CD4-positive, CD25-positive, alpha-beta regulatory T cell (primary cell): ENCODE results near the gene RNU2-1. TPM values are rescaled to one million over a fixed set of nuclear protein-coding genes. Genes with fewer than 3 reads are reported as not detected.
A peak's percentile ranks its signal among the peaks of the same experiment; 100 is the strongest.
"Not testable (repeated sequence)": the region's sequence is repeated elsewhere in the genome, so short reads cannot be mapped to it uniquely, and the experiment has no call there.

Experiments
- ATAC-seq, 2 donors: fragments of 150-1000 bp; cut with Tn5 transposase; one replicate each; pipeline ENCODE4 v1.10.0; 2021; ENCODE audit warnings: low read depth in 2 of 2, moderate number of reproducible peaks in 2 of 2, moderate library complexity in 1 of 2
- DNase-seq, 3 donors: peaks; one replicate each; pipeline versions ENCODE4 v3.0.0 to v3.0.0-alpha.2; 2012 to 2022; ENCODE audit warnings: mixed read lengths in 1 of 3
- H3K27ac ChIP-seq: one replicate; pipeline ENCODE4 v1.7.0; 2013; ENCODE audit warnings: mild to moderate bottlenecking, low read length; ENCODE audit not compliant: insufficient read depth, poor library complexity, severe bottlenecking
- H3K27me3 ChIP-seq: one replicate; pipeline ENCODE4 v1.7.0; 2013; ENCODE audit warnings: low read length; ENCODE audit not compliant: control insufficient read depth, insufficient read depth
- H3K36me3 ChIP-seq: one replicate; pipeline ENCODE4 v1.7.0; 2013; ENCODE audit warnings: mild to moderate bottlenecking, low read length, moderate library complexity; ENCODE audit not compliant: control insufficient read depth, insufficient read depth
- H3K4me1 ChIP-seq: 2 replicates; pipeline ENCODE4 v1.7.0; 2013; ENCODE audit warnings: mild to moderate bottlenecking, low read length; ENCODE audit not compliant: insufficient read depth, control insufficient read depth, poor library complexity, severe bottlenecking
- H3K4me3 ChIP-seq: one replicate; pipeline ENCODE4 v1.7.0; 2013; ENCODE audit warnings: low read depth, mild to moderate bottlenecking, low read length, moderate library complexity
- H3K9me3 ChIP-seq, 2 experiments: 1 replicate in 1 of 2; 2 replicates in 1 of 2; pipeline ENCODE4 v1.7.0; 2013; ENCODE audit warnings: low read length in 2 of 2, mild to moderate bottlenecking in 1 of 2, moderate library complexity in 1 of 2; ENCODE audit not compliant: control insufficient read depth in 2 of 2
- H3K27ac Mint-ChIP-seq, 3 donors: one replicate each; pipeline ENCODE4 v1.8.0; 2020 to 2022; ENCODE audit warnings: mild to moderate bottlenecking in 3 of 3, mixed read lengths in 3 of 3, moderate library complexity in 2 of 3
- H3K27me3 Mint-ChIP-seq: one replicate; pipeline ENCODE4 v1.8.0; 2022; ENCODE audit warnings: mild to moderate bottlenecking, mixed read lengths
- H3K36me3 Mint-ChIP-seq: one replicate; pipeline ENCODE4 v1.8.0; 2020; ENCODE audit warnings: mixed read lengths
- H3K4me1 Mint-ChIP-seq, 4 donors: one replicate each; pipeline ENCODE4 v1.8.0; 2020 to 2022; ENCODE audit warnings: mixed read lengths in 4 of 4, mild to moderate bottlenecking in 1 of 4
- H3K4me3 Mint-ChIP-seq, 4 donors: one replicate each; pipeline ENCODE4 v1.8.0; 2020 to 2022; ENCODE audit warnings: mild to moderate bottlenecking in 4 of 4, mixed read lengths in 4 of 4, moderate library complexity in 3 of 4
- H3K9me3 Mint-ChIP-seq, 7 donors: one replicate each; pipeline ENCODE4 v1.8.0; 2020 to 2022; ENCODE audit warnings: mixed read lengths in 7 of 7, mild to moderate bottlenecking in 3 of 7, moderate library complexity in 2 of 7
- polyA plus RNA-seq, 4 donors: library from polyadenylated mRNA; unstranded; fragments of 300-500 nt; fragmentation: Illumina TruSeq; gene quantifications; one replicate each; pipeline ENCODE4 v1.2.3, GENCODE V29; 2021
- total RNA-seq: library from RNA; stranded (reverse); gene quantifications from one replicate; pipeline ENCODE4 v1.2.3, GENCODE V29; 2022

Gene RNU2-1
- total RNA-seq (4,537 TPM), polyA plus RNA-seq (not detected)

GRCh38 chr17:43233877-43234276 lies at the start of gene RNU2-1:
TSS of gene RNU2-1 (minus strand) at chr17:43233977.
- H3K4me1 Mint-ChIP-seq, H3K27ac ChIP-seq, H3K4me1 ChIP-seq, H3K27me3 ChIP-seq, H3K9me3 Mint-ChIP-seq, DNase-seq, H3K4me3 ChIP-seq, H3K9me3 ChIP-seq, H3K36me3 Mint-ChIP-seq, H3K27me3 Mint-ChIP-seq, H3K27ac Mint-ChIP-seq, H3K36me3 ChIP-seq, ATAC-seq: not testable (repeated sequence)
- H3K4me3 Mint-ChIP-seq, result peak within 1 kb of the TSS in 1 of 4 donors; percentile 50

GRCh38 chr17:43272914-43273313 lies 39.1 kb upstream of the RNU2-1 start:
- not testable (repeated sequence) for H3K27ac Mint-ChIP-seq, H3K9me3 Mint-ChIP-seq, H3K4me1 Mint-ChIP-seq, H3K4me3 Mint-ChIP-seq, DNase-seq, H3K4me3 ChIP-seq, H3K27me3 Mint-ChIP-seq, H3K36me3 ChIP-seq, H3K27me3 ChIP-seq, ATAC-seq, H3K36me3 Mint-ChIP-seq, H3K27ac ChIP-seq, H3K4me1 ChIP-seq, H3K9me3 ChIP-seq

GRCh38 chr17:43272483-43272882 lies 38.7 kb upstream of the RNU2-1 start:
- H3K36me3 Mint-ChIP-seq, H3K27ac ChIP-seq, H3K27ac Mint-ChIP-seq, H3K4me1 Mint-ChIP-seq, H3K4me3 ChIP-seq, H3K27me3 Mint-ChIP-seq, H3K9me3 Mint-ChIP-seq, H3K36me3 ChIP-seq, H3K27me3 ChIP-seq, H3K4me1 ChIP-seq, ATAC-seq, DNase-seq, H3K9me3 ChIP-seq: not testable (repeated sequence)
- peak overlapping the region in 2 of 4 donors; percentile 61 to 65 for H3K4me3 Mint-ChIP-seq

- H3K4me3 Mint-ChIP-seq, result not testable (repeated sequence)
These were observed 37.1 kb upstream of the RNU2-1 start for GRCh38 chr17:43270552-43271504.

GRCh38 chr17:43246456-43246855 lies 12.7 kb upstream of the RNU2-1 start:
- H3K27ac Mint-ChIP-seq, ATAC-seq, H3K27me3 Mint-ChIP-seq, H3K4me3 ChIP-seq, H3K36me3 ChIP-seq, H3K4me1 ChIP-seq, H3K27ac ChIP-seq, H3K4me3 Mint-ChIP-seq, H3K4me1 Mint-ChIP-seq, H3K9me3 Mint-ChIP-seq, H3K9me3 ChIP-seq, H3K36me3 Mint-ChIP-seq, H3K27me3 ChIP-seq: not testable (repeated sequence)
- peak in 1 of 3 donors; percentile 56 for DNase-seq

More at GRCh38 chr17:43270552-43271504, 37.1 kb upstream of the RNU2-1 start:
- H3K9me3 Mint-ChIP-seq, H3K36me3 Mint-ChIP-seq, H3K9me3 ChIP-seq, H3K4me1 ChIP-seq, H3K27ac ChIP-seq, H3K4me3 ChIP-seq, H3K36me3 ChIP-seq, H3K27ac Mint-ChIP-seq, DNase-seq, H3K4me1 Mint-ChIP-seq, H3K27me3 Mint-ChIP-seq, ATAC-seq, H3K27me3 ChIP-seq: not testable (repeated sequence)

- not testable (repeated sequence) for H3K9me3 Mint-ChIP-seq, H3K27me3 ChIP-seq, H3K27me3 Mint-ChIP-seq, H3K36me3 Mint-ChIP-seq, H3K36me3 ChIP-seq, ATAC-seq, H3K4me1 ChIP-seq, H3K27ac Mint-ChIP-seq, H3K4me1 Mint-ChIP-seq, H3K27ac ChIP-seq, H3K4me3 Mint-ChIP-seq, H3K9me3 ChIP-seq, H3K4me3 ChIP-seq, DNase-seq
These were observed 7.0 kb upstream of the RNU2-1 start for GRCh38 chr17:43240596-43241352.

GRCh38 chr17:43239597-43239996 lies 5.8 kb upstream of the RNU2-1 start:
- not testable (repeated sequence) for H3K4me3 Mint-ChIP-seq, H3K4me3 ChIP-seq, H3K36me3 ChIP-seq, H3K27ac ChIP-seq, H3K9me3 ChIP-seq, H3K4me1 ChIP-seq, DNase-seq, H3K27me3 ChIP-seq, H3K27me3 Mint-ChIP-seq, H3K27ac Mint-ChIP-seq, H3K4me1 Mint-ChIP-seq, H3K36me3 Mint-ChIP-seq, H3K9me3 Mint-ChIP-seq, ATAC-seq
